Neural progenitor cell (in vitro differentiated cells): ENCODE measurements around the gene ZNF92.

ENCODE experiments used
- CTCF ChIP-seq: fragments of 200-600 bp; sonication (generic); IDR thresholded peaks from 2 replicates; pipeline ENCODE4 v1.5.1; 2017; ENCODE audit warnings: antibody characterized with exemption, mild to moderate bottlenecking
- EZH2 ChIP-seq: fragments of 200-600 bp; sonication (generic); IDR thresholded peaks from 2 replicates; pipeline ENCODE4 v1.6.1; 2017; ENCODE audit warnings: antibody characterized with exemption, mild to moderate bottlenecking, moderate library complexity

DNA sequence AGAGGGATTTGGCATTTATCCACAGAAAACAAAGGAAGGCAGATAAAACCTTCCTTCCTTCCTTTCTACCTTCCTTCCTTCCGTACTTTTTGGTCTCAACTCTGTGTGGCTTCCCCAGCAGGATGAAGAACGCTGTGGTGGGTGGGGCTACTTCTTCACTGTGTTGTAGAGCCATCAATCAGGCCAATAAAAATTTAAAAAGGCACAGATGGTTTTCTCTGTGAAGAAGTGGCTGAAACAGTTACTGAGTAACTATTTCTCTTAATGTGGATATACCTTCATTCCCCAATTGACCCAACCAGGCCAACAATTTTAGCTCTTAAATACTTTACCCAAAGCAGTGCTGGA is 75.8 kb downstream of the ZNF92 start:
- TF ChIP-seq CTCF (no peak), EZH2 (no peak)
